Keratinocyte (primary cell): ENCODE data around the gene EXOSC5. TPM values are rescaled to one million over a fixed set of nuclear protein-coding genes. Genes with fewer than 3 reads are reported as not detected.

Experiments used
- DNase-seq: peaks from one replicate; pipeline ENCODE4 v3.0.0-alpha.2; 2011; ENCODE audit warnings: low read depth, missing footprints, low spot score
- FAIRE-seq: peaks from 2 replicates; lab custom pipeline; 2011; peaks lifted over from hg19 to GRCh38; lab: Jason Lieb, UNC
- H2AFZ ChIP-seq: 2 replicates; pipeline ENCODE4 v1.6.0; 2012; ENCODE audit warnings: low read length, control low read depth, inconsistent platforms; ENCODE audit not compliant: control insufficient read depth
- H3K27ac ChIP-seq: 2 replicates; pipeline ENCODE4 v1.5.1; 2011; ENCODE audit warnings: low read length; ENCODE audit not compliant: control insufficient read depth, insufficient read depth
- H3K27me3 ChIP-seq: 3 replicates; pipeline ENCODE4 v1.6.0; 2011; ENCODE audit warnings: low read length; ENCODE audit not compliant: control insufficient read depth, insufficient read depth; ENCODE audit errors: extremely low read depth
- H3K36me3 ChIP-seq, 2 experiments: 2 replicates in 1 of 2; 3 replicates in 1 of 2; pipeline ENCODE4 v1.5.1; 2011; ENCODE audit warnings: low read length in 2 of 2, mild to moderate bottlenecking in 1 of 2; ENCODE audit not compliant: control insufficient read depth in 2 of 2, insufficient read depth in 2 of 2; ENCODE audit errors: extremely low read depth in 1 of 2
- H3K4me1 ChIP-seq: 3 replicates; pipeline ENCODE4 v1.5.1; 2011; ENCODE audit warnings: low read length; ENCODE audit not compliant: control insufficient read depth, insufficient read depth; ENCODE audit errors: extremely low read depth
- H3K4me2 ChIP-seq: 3 replicates; pipeline ENCODE4 v1.6.0; 2011; ENCODE audit warnings: low read depth, low read length; ENCODE audit not compliant: control insufficient read depth, insufficient read depth; ENCODE audit errors: extremely low read depth
- H3K4me3 ChIP-seq, 3 experiments: fragments of 200-600 bp in 1 of 3; sonication (generic) in 1 of 3; 2 replicates in 2 of 3; 3 replicates in 1 of 3; pipeline ENCODE4 v1.5.1; 2011 to 2016; ENCODE audit warnings: low read length in 3 of 3, mild to moderate bottlenecking in 3 of 3, control low read depth in 2 of 3, inconsistent platforms in 1 of 3, low read depth in 1 of 3, mixed read lengths in 1 of 3, mixed run types in 1 of 3, moderate library complexity in 1 of 3; ENCODE audit not compliant: control insufficient read depth in 2 of 3, insufficient read depth in 2 of 3; ENCODE audit errors: extremely low read depth in 1 of 3
- H3K79me2 ChIP-seq: 2 replicates; pipeline ENCODE4 v1.6.0; 2012; ENCODE audit warnings: low read length; ENCODE audit not compliant: control insufficient read depth, insufficient read depth
- H3K9ac ChIP-seq: 3 replicates; pipeline ENCODE4 v1.6.0; 2011; ENCODE audit warnings: low read length; ENCODE audit not compliant: control insufficient read depth, insufficient read depth; ENCODE audit errors: extremely low read depth
- H3K9me1 ChIP-seq: 3 replicates; pipeline ENCODE4 v1.6.0; 2011; ENCODE audit warnings: low read length; ENCODE audit not compliant: control insufficient read depth, insufficient read depth; ENCODE audit errors: extremely low read depth
- H3K9me3 ChIP-seq: 2 replicates; pipeline ENCODE4 v1.5.1; 2012; ENCODE audit warnings: low read depth, low read length; ENCODE audit not compliant: control insufficient read depth
- H4K20me1 ChIP-seq: 3 replicates; pipeline ENCODE4 v1.6.0; 2011; ENCODE audit warnings: low read length; ENCODE audit not compliant: control insufficient read depth, insufficient read depth; ENCODE audit errors: extremely low read depth
- EZH2 ChIP-seq: IDR thresholded peaks from one replicate; pipeline ENCODE4 v1.6.1; 2012; ENCODE audit warnings: inconsistent platforms, mild to moderate bottlenecking, low read length, moderate library complexity
- dilution Hi-C: fragments of 300-500 bp; cut with MboI; formaldehyde crosslinking; loops from one replicate; pipeline ENCODE4 v1.7.0; 2020; ENCODE audit warnings: low sequenced_read_pairs; ENCODE audit not compliant: extremely low pct_ligation_motif_present
- polyA plus RNA-seq, 5 experiments: library from polyadenylated mRNA; depleted of rRNA in 3 of 5; stranded (reverse) in 3 of 5; stranded (forward) in 1 of 5; unstranded in 1 of 5; fragments of >200 nt; gene quantifications; 1 replicate in 1 of 5; 2 replicates in 3 of 5; 3 replicates in 1 of 5; pipeline versions ENCODE4 v1.2.1 to v1.2.3, GENCODE V29; 2011 to 2012; ENCODE audit warnings: missing spikeins in 2 of 5, low read depth in 1 of 5, low replicate concordance in 1 of 5
- TF ChIP-seq, protein P1 (sequence below), 3 experiments: IDR thresholded peaks in 1 of 3; conservative IDR thresholded peaks in 1 of 3; optimal IDR thresholded peaks in 1 of 3; 2 replicates in 2 of 3; 3 replicates in 1 of 3; pipeline versions ENCODE3 to v1.5.1; 2011; ENCODE audit warnings: low read length in 3 of 3, mild to moderate bottlenecking in 3 of 3, moderate library complexity in 2 of 3, control low read depth in 1 of 3, inconsistent platforms in 1 of 3; ENCODE audit not compliant: insufficient read depth in 2 of 3; ENCODE audit errors: extremely low read depth in 1 of 3

Gene EXOSC5
- polyA plus RNA-seq, 1 donor (not counting 4 experiments of a cell fraction or from before 2014, with no cell fraction given) = 12.5 TPM

DNA sequence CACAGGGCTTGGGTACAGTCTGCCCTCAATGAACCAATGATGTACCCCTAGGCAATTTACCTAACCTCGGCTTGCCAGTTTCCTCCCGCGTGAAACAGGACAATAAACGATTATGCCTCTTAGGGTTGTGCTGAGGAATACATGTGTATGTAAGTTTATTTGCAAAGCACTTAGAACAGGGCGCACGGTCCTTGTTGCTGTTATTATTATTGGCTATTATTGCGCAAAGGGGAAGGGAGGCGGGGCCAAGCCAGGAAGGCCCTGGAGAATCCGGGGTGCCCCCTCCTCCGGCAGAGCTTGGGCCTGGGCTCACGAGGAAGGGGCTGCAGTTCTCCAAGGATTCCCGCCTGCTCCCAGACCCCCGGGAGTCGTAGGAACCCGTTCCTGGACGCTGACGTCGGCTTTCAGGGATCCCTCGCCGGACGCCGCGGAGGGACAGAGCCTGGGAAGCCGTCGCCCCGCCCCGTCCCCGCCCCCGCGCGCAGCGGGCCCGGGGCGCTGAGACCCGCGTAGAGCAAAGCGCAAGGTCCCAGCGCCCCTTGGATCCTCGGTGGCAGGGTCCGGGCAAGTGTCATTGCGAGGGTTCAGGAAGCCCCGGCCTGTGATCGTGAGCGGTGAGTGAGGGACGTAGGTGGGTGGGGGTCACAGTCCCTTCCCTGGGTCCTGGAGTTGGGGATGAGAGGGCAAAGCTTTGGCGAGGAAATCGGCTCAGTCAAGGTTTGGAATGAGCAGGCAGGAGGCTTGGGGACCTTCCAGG is 20.7 kb downstream of the EXOSC5 start, which contains the start of gene TMEM91:
TSS of gene TMEM91 (plus strand) at position 293 of the 757 bp plus-strand sequence. CDS start 1,777 bp downstream, outside the sequence.
- TF ChIP-seq, protein P1, sequence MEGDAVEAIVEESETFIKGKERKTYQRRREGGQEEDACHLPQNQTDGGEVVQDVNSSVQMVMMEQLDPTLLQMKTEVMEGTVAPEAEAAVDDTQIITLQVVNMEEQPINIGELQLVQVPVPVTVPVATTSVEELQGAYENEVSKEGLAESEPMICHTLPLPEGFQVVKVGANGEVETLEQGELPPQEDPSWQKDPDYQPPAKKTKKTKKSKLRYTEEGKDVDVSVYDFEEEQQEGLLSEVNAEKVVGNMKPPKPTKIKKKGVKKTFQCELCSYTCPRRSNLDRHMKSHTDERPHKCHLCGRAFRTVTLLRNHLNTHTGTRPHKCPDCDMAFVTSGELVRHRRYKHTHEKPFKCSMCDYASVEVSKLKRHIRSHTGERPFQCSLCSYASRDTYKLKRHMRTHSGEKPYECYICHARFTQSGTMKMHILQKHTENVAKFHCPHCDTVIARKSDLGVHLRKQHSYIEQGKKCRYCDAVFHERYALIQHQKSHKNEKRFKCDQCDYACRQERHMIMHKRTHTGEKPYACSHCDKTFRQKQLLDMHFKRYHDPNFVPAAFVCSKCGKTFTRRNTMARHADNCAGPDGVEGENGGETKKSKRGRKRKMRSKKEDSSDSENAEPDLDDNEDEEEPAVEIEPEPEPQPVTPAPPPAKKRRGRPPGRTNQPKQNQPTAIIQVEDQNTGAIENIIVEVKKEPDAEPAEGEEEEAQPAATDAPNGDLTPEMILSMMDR (optimal IDR thresholded peaks at IDR 0.05 in 1 of 3, IDR thresholded peaks at IDR 0.05 in 1 of 3, conservative IDR thresholded peaks at IDR 0.05 in 1 of 3; ENCODE audit: extremely low read depth in 1 of 3, insufficient read depth in 2 of 3, low read length in 3 of 3) = no peak
- no peak for TF ChIP-seq EZH2
- dilution Hi-C loops = no loop called here
- H3K9me1 ChIP-seq = no peaks in the 10 kb centered on the region
- peaks cover 22% of the 10 kb centered on the region for H3K4me1 ChIP-seq
- no peaks in the 10 kb centered on the region for H4K20me1 ChIP-seq
- H3K36me3 ChIP-seq = peaks cover 0 to 2% of the 10 kb centered on the region in 2 experiments
- H3K4me2 ChIP-seq = peak within 1 kb of the TSS; percentile 98
- H3K9ac ChIP-seq = peak within 1 kb of the TSS; percentile 79
- peak; percentile 23 for FAIRE-seq
- H3K4me3 ChIP-seq = peak within 1 kb of the TSS; percentile 55 to 78 (median 73)
- H3K9me3 ChIP-seq = no peaks in the 10 kb centered on the region
- H2AFZ ChIP-seq = peak within 1 kb of the TSS; percentile 89
- no peaks in the 10 kb centered on the region for H3K79me2 ChIP-seq
- no peak for DNase-seq
- no peaks in the 10 kb centered on the region for H3K27me3 ChIP-seq
- peak within 1 kb of the TSS; percentile 70 for H3K27ac ChIP-seq

DNA sequence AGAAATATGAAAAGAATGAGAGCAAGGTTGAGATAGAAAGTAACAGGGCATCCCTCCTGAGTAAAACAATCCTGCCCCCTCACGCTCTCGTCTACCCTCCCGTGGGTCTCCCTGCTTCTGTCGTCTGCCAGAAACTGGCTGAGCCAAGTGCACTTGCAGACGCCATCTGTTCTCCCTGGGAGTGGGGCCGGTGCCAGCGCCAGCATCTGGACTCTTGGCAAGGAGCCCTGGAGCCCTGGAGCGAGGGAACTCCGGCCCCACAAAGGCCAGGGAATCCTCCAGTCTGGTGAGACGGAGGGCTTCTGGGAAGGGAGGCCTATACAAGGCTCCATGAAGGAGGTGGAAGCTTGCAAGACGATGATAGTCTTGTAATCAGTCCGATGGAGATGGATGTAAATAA is 23.2 kb downstream of the EXOSC5 start:
- no peak for DNase-seq
- dilution Hi-C loops = no loop called here

More for the DNA sequence above, 23.2 kb downstream of the EXOSC5 start:
- Histone ChIP-seq H3K79me2 (peaks cover 2% of the 10 kb centered on the region), H3K9me3 (no peaks in the 10 kb centered on the region), H3K9ac (no peak overlapping the region), H3K36me3 (peaks cover 0 to 2% of the 10 kb centered on the region in 2 experiments), H4K20me1 (no peaks in the 10 kb centered on the region), H3K27me3 (no peaks in the 10 kb centered on the region), H3K27ac (no peak overlapping the region), H2AFZ (no peak overlapping the region), H3K9me1 (no peaks in the 10 kb centered on the region), H3K4me2 (no peak overlapping the region), H3K4me1 (peaks cover 17% of the 10 kb centered on the region), H3K4me3 (no peak overlapping the region)
- FAIRE-seq = no peak
- TF ChIP-seq, protein P1 (optimal IDR thresholded peaks at IDR 0.05 in 1 of 3, IDR thresholded peaks at IDR 0.05 in 1 of 3, conservative IDR thresholded peaks at IDR 0.05 in 1 of 3; ENCODE audit: extremely low read depth in 1 of 3, insufficient read depth in 2 of 3, low read length in 3 of 3) = no peak
- no peak for TF ChIP-seq EZH2
